Measurements from ENCODE around the gene PCYOX1L.

Gene PCYOX1L, protein sequence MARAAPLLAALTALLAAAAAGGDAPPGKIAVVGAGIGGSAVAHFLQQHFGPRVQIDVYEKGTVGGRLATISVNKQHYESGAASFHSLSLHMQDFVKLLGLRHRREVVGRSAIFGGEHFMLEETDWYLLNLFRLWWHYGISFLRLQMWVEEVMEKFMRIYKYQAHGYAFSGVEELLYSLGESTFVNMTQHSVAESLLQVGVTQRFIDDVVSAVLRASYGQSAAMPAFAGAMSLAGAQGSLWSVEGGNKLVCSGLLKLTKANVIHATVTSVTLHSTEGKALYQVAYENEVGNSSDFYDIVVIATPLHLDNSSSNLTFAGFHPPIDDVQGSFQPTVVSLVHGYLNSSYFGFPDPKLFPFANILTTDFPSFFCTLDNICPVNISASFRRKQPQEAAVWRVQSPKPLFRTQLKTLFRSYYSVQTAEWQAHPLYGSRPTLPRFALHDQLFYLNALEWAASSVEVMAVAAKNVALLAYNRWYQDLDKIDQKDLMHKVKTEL

DNA sequence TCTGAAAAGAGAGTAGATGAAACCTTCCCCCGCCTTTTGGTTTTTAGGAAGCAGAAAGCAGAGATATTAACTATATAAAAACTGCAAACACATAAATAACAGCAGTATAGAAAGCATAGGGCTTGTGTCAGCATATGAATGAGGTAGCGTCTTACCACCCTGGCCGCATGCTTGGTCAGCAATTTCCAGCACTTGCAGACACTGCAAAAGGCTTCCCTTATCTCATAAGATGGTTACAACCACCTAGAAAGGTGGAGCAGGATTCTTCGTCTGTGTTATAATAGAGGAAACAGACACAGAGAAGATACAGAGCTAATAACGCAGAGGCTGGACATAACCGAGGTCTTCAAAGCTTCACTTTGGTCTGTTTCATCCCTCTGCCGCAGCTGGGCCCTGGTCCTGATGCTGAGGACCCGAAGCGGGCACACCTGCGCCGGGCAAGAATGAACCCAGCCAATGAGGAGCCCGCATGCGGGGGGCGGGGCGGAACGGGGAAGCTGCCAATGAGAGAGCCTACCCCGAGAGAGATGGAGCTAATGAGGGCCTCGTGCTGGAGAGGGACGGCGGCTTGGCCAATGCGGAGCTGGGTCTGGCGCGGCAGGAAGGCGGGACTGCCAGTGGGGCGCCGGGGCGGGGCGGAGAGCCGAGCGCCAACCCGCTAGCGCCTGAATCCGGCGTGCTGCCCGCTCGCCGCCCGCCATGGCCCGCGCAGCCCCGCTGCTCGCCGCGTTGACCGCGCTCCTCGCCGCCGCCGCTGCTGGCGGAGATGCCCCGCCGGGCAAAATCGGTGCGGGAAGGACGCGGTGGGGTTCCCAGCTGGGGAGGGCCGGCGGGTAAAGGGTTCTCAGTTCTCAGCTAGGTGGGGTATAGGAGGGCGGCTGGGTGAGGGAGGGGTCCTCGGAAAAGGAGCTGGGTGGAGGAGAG, at the start of gene PCYOX1L:
PCYOX1L (plus strand) TSS at position 677 of the 924 bp plus-strand sequence; CDS start at position 700, 23 bp downstream.
- DNase-seq (ENCODE audit: low read depth, low spot score), result peak; percentile 98

DNA sequence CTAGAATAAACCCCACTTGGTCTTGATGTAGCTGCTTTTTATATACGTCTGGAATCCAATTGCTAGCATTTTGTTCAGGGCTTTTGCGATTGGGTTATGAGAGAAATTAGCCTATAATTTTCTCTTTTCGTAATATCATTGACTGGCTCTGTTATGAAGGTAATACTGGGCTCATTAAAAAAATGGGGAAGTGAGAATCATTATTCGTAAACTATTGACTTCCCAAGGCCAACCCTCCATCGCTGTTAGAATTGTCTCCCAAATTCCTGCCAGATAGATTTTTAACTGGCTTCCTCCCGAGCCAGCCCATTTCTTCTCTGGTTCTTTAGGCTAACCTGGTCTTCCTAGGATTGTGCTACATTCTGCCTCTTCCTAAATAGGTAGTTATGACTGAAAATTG, 48.5 kb upstream of the PCYOX1L start:
- DNase-seq (ENCODE audit: low read depth, low spot score), result no peak

DNA sequence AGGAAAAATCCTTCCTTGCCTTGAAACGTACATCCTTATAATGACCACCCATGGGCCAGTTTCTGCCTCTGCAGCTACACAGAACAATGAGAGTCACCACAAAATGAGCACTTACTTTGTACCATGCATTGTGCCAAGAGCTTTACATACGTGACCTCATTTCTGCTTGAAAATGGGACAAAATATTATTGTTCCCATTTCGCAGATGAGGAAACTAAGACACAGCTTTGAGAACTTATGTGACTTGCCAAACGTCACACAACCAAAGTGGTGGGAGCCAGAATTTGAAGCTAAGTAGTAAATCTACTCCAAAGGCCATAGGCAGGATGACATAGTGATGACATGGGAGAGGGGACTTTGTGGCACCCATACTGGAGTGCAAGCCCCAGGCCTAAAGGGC, 47.4 kb upstream of the PCYOX1L start:
- no peak for DNase-seq (ENCODE audit: low read depth, low spot score)

DNA sequence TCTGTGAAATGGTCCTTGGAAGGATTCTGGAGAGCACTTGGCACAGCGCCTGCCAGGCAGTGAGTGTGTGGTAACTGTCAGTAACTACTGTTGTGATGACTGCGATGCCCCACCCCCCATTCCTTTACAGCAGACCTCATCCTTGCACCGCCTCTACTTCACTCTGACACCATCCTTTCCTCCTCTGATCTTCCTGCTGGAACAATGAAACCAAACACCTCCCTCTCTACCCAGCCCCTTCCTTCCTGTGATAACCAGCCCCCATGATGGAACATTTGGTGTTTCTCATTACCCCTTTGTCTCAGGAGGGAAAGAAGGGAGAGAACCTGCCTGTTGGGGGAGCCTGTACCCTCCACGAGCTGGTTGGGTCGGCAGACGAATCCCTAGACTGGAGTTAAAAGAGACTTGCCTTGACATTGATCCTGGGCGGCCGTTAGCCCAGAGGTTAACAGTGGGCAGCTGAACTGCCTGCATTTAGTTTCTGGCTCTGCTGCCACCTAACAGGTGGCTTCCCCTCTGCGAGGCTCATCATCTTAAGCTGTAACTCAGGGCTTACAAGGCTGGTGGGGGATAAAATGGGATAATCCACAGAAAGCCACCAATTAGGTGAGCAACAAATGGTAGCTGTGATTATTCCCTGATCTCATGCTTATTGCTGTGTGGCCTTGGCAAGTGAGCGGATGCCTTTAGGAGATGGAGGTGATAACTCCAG, 46.7 kb upstream of the PCYOX1L start:
- peak; percentile 42 for DNase-seq (ENCODE audit: low read depth, low spot score)

DNA sequence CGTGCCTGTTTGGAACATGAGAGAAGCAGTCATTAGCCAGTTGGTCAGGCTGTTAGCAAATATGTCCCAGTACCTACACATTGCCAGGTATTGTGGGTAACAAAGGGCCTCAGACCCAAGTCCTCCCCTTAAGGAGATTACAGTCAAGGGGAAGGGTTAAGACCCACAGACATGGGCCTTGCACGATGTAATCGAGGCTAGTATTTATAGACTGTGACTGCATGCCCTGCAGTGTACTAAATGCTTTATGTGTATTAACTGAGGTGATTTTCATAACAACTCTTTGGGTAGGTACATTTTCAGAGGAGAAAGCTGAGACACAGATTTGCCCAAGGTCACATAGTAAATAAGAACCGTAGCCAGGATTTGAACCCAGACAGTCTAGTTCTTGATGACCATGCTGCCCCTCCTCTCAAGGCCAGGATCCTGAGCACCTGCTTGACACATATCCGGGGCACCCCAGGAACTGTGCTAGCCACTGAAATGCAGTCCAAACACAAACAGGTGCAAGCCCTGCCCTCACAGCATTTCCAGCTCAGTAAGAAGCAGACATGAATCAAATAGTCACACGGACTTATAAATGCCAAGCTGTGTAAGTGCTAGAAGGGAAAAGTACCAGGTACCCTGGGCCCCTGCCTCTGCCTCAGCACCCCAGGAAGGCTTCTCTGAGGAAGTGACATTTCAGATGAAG, 44.5 kb upstream of the PCYOX1L start:
- DNase-seq (ENCODE audit: low read depth, low spot score), result no peak

DNA sequence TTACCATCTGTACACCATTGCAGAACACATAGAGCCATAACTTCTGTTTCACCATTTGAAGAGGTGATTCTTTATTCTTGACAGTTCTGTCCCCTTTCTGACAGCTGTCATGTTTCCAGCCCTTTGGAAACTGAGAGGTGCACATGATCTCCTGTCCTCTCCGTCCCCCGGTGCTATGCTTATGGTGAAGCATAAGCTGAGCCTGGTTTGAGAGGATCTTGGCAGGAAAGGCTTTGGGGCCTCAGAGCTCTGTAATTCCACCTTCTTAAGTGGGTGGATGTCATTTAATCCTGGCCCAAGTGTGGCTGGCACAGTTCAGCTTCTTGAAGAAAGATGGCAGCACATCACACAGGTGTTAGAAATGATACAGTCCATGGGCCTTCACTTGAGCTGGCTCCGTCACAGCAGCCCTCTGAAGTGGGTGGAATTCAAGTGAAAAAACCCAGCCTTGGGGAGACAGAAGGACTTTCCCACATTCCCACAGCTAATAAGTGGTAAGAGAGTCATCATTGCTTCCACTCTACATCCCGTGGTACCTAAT, 43.2 kb upstream of the PCYOX1L start:
- no peak for DNase-seq (ENCODE audit: low read depth, low spot score)

DNA sequence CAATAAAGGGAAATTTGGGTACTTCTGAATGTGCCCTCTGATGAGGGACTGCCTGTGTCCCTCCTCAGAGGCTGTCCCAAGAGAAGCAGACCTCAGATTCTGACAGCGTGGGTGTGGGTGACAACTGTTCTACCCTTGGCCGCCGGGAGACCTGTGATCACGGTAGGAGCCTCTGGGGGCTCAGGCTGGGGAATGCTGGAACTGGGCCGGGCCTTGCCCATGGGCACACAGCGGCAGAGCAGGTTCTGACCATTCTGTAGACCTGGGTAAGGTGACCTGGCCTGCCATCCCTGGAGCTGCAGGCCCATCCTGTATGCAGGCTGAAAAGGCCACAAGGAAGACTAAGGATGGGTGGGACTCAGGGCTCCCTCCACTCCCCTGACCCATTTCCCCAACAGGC, 42.1 kb upstream of the PCYOX1L start:
- no peak for DNase-seq (ENCODE audit: low read depth, low spot score)

DNA sequence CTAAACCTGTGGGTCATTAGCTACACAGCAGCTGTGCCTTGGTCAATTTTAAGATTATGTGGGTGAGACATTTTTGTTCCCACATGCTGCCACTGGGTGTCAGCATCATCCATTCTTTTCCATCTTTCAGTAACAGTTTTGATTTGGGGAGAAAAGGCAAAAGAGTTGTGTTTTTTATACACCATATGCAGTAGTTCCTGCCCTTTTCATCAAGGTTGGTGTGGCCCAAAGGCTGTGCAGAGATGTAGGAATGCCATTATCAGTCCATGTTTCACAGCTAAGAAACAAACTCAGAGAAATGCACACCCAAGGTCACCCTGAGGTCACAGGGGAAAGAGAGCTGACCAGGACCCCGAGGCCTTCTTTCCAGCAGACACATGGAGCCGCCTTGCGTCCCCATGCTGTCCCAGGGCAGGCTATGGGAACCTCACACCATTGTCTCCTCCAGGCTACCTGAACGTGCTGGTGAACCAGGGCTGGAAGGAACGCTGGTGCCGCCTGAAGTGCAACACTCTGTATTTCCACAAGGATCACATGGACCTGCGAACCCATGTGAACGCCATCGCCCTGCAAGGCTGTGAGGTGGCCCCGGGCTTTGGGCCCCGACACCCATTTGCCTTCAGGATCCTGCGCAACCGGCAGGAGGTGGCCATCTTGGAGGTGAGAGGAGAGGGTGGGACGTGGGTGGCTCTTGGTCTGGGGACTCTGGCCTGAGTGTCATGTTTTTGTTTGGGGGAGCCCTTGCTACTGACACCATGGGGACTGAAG, 40.4 kb upstream of the PCYOX1L start:
- DNase-seq (ENCODE audit: low read depth, low spot score), result peak; percentile 30

DNA sequence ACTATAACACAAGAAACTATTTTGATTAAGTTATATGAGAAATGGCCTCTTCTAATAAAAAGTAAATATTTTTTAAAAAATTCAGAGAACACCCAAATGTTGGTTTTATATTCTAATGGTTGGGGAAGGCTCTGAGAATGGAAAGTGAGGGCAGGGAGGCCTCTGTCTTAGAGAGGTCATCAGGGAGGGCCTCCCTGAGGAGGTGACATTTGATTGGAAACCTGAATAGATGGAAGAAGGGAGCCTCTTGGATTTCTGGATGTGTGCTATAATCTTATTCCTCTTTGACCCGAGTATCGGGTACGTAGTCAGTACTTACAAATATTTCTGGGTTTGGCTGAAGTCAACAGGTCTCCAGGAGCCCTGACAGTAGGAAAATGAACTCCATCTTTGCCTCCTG, 38.7 kb upstream of the PCYOX1L start:
- no peak for DNase-seq (ENCODE audit: low read depth, low spot score)

DNA sequence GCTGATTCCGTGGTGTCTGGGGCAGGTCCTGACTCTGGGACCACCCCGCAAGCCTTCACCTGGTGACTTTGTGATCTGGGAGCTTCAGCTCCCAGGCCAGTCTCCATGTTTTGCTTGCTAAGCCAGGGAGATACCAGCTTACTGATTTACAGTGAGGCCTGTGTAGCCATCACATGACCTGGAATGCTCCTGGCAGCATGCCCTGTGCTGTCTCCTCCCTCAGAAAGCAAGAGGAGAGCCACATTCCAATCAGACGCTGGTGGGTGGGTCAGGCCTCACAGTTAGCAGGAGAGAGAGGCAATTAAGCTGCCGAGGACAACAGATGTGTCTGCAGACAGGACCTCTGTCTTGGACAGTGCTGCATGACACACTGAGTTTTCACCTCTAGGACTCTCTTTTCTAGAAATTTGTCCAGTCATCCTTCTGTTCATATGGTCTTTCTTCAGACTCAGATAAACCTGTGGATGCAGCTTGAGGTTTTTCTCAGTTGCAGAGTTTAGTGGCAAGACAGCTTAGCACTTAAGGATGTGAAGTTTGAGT, 37.0 kb upstream of the PCYOX1L start:
- DNase-seq (ENCODE audit: low read depth, low spot score), result peak; percentile 89

DNA sequence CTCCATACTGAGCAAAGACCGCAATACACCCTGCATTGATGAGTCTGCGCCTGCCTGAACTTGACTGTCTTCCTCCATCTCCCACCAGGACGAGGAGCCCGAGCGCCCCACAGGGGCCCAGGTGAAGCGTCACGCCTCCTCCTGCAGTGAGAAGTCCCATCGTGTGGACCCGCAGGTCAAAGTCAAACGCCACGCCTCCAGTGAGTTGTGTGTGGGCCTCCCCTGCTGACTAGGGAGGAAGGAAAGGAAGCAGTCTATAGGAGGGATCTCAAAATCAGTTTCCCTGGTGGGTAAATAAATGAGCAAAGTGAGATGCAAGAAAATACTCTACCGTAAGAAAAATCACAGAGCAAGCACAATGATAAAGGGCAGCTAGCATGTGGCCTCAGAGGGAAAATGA, 35.3 kb upstream of the PCYOX1L start:
- DNase-seq (ENCODE audit: low read depth, low spot score), result no peak

DNA sequence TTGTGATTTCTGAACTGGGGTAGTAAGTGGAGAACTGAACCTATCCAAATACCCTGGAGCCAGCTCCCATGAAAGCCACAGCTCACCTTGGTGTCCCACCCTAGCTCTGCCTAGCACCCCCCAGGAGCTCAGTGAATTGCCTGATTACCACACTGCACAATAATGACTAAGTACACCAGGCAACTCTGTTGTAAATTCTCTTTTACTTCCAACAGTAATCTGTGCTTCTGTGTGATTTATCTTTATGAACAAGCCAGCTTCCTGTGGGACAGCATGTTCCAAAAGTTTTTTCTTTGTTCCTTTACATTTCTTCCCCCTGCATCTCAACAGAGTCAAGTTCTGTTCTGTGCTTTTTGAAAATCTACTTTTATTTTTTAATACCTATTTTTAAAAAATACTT, 34.6 kb upstream of the PCYOX1L start:
- no peak for DNase-seq (ENCODE audit: low read depth, low spot score)

DNA sequence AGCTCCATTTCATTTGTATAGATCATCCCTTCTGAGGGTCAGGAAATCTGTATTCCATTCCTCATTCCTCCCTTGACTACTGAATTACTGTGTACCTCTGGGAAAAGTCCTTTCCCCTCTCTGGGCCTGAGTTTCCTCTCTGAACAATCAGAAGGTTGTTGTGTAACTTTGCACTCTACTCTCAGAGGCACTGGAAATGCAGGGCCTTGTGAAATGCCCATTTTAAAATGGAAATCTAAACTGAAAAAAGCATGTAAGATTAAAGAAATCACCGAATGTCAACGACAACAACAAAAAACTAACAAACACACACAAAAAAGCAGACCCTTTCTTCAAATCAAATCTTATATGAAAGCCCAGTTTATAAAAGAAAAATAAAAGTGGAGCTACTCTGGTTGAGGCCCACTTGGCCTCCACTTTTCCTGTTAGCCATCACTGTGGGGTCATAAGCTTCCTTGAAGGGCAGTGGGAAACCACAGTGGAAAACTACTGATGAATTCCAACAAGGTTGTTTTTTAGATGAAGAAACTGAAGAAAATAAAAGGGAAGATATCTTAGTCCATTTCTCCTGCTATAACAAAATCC, 34.1 kb upstream of the PCYOX1L start:
- no peak for DNase-seq (ENCODE audit: low read depth, low spot score)

DNA sequence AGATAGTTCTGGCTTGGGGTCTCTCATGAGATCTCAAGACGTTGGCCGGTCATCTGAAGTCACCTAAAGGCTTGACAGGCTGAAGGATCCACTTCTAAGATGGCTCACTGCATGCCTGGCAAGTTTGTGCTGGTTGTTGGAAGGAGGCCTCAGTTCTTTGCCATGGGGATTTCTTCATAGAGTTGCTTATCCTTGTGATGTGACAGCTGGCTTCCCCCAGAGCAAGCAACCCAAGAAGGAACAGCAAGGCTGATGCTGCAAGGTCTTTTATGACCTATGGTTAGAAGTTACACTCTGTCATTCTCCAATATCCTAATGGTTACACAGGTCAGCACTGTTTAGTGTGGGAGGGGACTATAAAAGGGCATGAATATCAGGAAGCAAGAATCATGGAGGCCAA, 33.2 kb upstream of the PCYOX1L start:
- no peak for DNase-seq (ENCODE audit: low read depth, low spot score)

DNA sequence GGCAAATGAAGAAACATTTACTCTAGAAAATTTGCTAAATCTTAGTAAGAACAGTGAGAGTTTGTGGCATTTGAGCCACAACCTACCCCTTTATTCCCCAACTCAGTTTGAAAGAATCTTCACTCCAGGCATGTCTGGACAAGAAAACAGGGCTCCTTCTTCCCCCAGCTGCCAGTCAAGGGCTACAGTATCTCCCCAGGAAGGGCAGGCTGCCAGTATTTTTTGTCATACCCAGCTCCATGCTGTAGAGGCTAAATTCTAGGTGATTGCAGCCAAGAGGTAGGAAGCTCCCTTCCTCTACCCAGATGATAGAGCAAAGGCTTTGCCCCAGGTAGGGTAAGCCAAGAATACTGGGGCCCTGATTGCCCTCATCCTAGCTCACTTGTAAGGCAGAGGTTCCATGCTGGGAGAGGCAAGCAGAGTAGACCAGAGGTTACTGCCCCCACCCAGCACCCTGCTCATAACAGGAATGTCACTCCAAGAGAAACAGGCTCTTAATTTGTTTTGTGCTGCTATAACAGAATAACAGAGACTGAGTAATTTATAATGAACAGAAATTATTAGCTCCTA, 32.6 kb upstream of the PCYOX1L start:
- no peak for DNase-seq (ENCODE audit: low read depth, low spot score)

DNA sequence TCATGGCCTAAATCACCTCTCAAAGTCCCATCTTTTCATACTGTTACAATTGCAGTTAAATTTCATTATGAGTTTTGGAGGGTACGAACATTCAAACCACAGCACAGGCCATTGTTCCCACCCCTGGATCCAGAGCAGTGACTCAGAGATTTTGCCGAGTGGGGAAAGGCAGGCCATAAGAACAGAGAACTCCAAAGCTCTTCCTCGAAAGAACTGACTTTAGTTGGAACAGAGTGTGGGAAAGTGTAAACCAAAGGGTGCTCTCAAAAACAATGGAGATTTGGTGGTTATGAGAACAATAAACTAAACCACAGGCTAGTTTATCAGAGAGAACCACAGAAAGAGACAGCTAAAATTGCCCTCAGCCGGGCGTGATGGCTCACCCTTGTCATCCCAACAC, 32.0 kb upstream of the PCYOX1L start:
- DNase-seq (ENCODE audit: low read depth, low spot score), result no peak

DNA sequence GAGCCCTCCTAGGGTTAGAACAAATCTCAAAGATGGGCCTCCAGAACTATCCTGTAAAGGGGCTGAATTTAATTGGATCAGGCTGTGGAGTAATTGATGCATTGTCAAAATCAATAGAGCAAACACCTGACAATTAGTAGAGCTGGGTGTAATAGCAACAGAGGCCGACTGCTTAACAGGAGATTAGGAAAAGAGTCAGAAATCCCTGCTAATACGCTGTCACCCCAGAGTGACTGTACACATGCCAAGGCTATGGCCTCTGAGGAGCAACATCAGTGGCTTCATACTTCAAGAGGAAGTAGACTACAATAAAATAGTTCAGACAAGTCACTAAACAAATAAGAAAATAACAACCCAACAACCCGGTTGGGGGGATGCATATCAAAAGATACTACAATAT, 31.2 kb upstream of the PCYOX1L start:
- no peak for DNase-seq (ENCODE audit: low read depth, low spot score)

DNA sequence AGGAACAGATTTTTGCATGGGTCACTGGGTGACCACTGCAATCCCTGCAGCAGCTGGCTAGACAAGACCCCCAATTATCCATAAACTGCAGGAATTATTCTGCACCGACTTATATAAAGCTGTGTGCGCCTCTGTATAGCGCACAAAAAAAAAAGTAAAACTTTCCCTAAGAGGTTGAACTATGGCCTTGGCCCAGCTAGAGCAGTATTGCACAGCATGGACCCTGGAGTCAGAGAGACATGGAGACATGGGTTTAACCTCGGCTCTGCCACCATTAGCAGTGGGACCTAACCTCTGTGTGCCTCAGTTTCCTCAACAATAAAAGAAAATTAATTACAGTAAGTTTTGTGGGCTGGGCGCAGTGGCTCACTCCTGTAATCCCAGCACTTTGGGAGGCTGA, 29.7 kb upstream of the PCYOX1L start:
- DNase-seq (ENCODE audit: low read depth, low spot score), result no peak

Data from ELF-1 (cell line).